WI38 (cell line): ENCODE results near the gene TENM4.

Source experiments
- H3K4me3 ChIP-seq: 2 replicates; pipeline ENCODE4 v1.5.1; 2011; ENCODE audit warnings: low read depth, mild to moderate bottlenecking, control low read depth, low read length
- CTCF ChIP-seq: IDR thresholded peaks from 2 replicates; pipeline ENCODE4 v1.5.1; 2012; ENCODE audit warnings: low read depth, mild to moderate bottlenecking, control low read depth, low read length

The TENM4 gene

GRCh38 chr11:79465160-79465559 lies 24.3 kb upstream of the TENM4 start:
- H3K4me3 ChIP-seq: no peak overlapping the region
- no peak for TF ChIP-seq CTCF

GRCh38 chr11:79461666-79462645 lies 21.1 kb upstream of the TENM4 start:
- H3K4me3 ChIP-seq: no peak overlapping the region
- TF ChIP-seq CTCF: no peak

GRCh38 chr11:79461144-79461543 lies 20.3 kb upstream of the TENM4 start:
- no peak overlapping the region for H3K4me3 ChIP-seq
- peak; percentile 63 for TF ChIP-seq CTCF

GRCh38 chr11:79458709-79459108 lies 17.9 kb upstream of the TENM4 start:
- TF ChIP-seq CTCF: no peak
- no peak overlapping the region for H3K4me3 ChIP-seq

GRCh38 chr11:79456501-79456900 lies 15.7 kb upstream of the TENM4 start:
- TF ChIP-seq CTCF: no peak
- H3K4me3 ChIP-seq: no peak overlapping the region

- H3K4me3 ChIP-seq: no peak overlapping the region
- TF ChIP-seq CTCF: no peak
Measured at GRCh38 chr11:79453617-79454016, 12.8 kb upstream of the TENM4 start.

GRCh38 chr11:79449040-79449439 lies 8.2 kb upstream of the TENM4 start:
- no peak for TF ChIP-seq CTCF
- H3K4me3 ChIP-seq: no peak overlapping the region
